ENCODE measurements around the gene ERI3.

DNA sequence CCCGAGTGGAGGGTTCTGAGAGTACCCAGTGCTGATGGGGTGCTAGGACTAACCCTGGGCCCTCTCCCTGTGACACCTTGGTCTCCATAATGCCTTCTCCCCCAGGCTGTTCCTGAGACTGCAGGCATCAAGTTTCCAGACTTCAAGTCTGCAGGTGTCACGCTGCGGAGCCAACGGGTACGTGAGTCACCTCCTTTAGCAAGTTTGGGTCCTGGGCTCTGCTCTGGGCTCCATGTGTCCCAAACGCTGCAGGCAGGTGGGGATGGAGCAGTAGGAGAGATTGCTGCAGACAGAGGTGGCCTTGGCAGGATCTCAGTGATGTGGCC lies 135.8 kb downstream of the ERI3 start:
- TF ChIP-seq, protein P1, sequence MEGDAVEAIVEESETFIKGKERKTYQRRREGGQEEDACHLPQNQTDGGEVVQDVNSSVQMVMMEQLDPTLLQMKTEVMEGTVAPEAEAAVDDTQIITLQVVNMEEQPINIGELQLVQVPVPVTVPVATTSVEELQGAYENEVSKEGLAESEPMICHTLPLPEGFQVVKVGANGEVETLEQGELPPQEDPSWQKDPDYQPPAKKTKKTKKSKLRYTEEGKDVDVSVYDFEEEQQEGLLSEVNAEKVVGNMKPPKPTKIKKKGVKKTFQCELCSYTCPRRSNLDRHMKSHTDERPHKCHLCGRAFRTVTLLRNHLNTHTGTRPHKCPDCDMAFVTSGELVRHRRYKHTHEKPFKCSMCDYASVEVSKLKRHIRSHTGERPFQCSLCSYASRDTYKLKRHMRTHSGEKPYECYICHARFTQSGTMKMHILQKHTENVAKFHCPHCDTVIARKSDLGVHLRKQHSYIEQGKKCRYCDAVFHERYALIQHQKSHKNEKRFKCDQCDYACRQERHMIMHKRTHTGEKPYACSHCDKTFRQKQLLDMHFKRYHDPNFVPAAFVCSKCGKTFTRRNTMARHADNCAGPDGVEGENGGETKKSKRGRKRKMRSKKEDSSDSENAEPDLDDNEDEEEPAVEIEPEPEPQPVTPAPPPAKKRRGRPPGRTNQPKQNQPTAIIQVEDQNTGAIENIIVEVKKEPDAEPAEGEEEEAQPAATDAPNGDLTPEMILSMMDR (IDR thresholded peaks at IDR 0.05; ENCODE audit: insufficient read depth, low read length, poor library complexity, severe bottlenecking) = no peak
- no peak for TF ChIP-seq EZH2phosphoT487 (conservative IDR thresholded peaks at IDR 0.05; ENCODE audit: low read length)

Data from SU-DHL-6 (cell line).